CD4-positive, alpha-beta memory T cell (primary cell): ENCODE measurements around the gene SOX2. TPM values are rescaled to one million over a fixed set of nuclear protein-coding genes. Genes with fewer than 3 reads are reported as not detected.

Experiments
- CTCF ChIA-PET: fragments of 350-600 bp; sonication (Branson Sonifier 250); formaldehyde crosslinking; loops from one replicate; lab custom pipeline; 2021; ENCODE audit warnings: inconsistent platforms; ENCODE audit not compliant: partially characterized antibody; lab: Charles Lee
- POLR2A ChIA-PET: fragments of 350-600 bp; sonication (Branson Sonifier 250); formaldehyde crosslinking; loops from one replicate; lab custom pipeline; 2021; ENCODE audit not compliant: partially characterized antibody; lab: Charles Lee
- DNase-seq, 5 donors: peaks; one replicate each; pipeline versions ENCODE4 v3.0.0 to v3.0.0-alpha.2; 2020 to 2022; ENCODE audit warnings: mixed read lengths in 1 of 5
- H3K27ac ChIP-seq: one replicate; pipeline ENCODE4 v1.7.0; 2013; ENCODE audit warnings: low read depth, low read length
- H3K27me3 ChIP-seq: 2 replicates; pipeline ENCODE4 v1.7.0; 2013; ENCODE audit warnings: mild to moderate bottlenecking, low read length, moderate library complexity; ENCODE audit not compliant: insufficient read depth
- H3K36me3 ChIP-seq: 2 replicates; pipeline ENCODE4 v1.7.0; 2013; ENCODE audit warnings: mild to moderate bottlenecking, low read length, moderate library complexity; ENCODE audit not compliant: insufficient read depth
- H3K4me1 ChIP-seq: 2 replicates; pipeline ENCODE4 v1.7.0; 2013; ENCODE audit warnings: mild to moderate bottlenecking, low read length, moderate library complexity; ENCODE audit not compliant: insufficient read depth
- H3K4me3 ChIP-seq, 2 donors: one replicate each; pipeline ENCODE4 v1.7.0; 2013; ENCODE audit warnings: low read length in 2 of 2, mild to moderate bottlenecking in 1 of 2
- H3K9me3 ChIP-seq, 2 donors: one replicate each; pipeline ENCODE4 v1.7.0; 2013; ENCODE audit warnings: low read length in 2 of 2, control low read depth in 1 of 2; ENCODE audit not compliant: control insufficient read depth in 1 of 2
- H3K27ac Mint-ChIP-seq, 7 donors: one replicate each; pipeline ENCODE4 v1.8.0; 2020 to 2021; ENCODE audit warnings: mixed read lengths in 7 of 7, mild to moderate bottlenecking in 6 of 7, inconsistent platforms in 3 of 7, moderate library complexity in 3 of 7
- H3K27me3 Mint-ChIP-seq, 2 donors: one replicate each; pipeline ENCODE4 v1.8.0; 2020 to 2021; ENCODE audit warnings: mixed read lengths in 2 of 2
- H3K36me3 Mint-ChIP-seq, 2 donors: one replicate each; pipeline ENCODE4 v1.8.0; 2020 to 2021; ENCODE audit warnings: mixed read lengths in 2 of 2, inconsistent platforms in 1 of 2, mild to moderate bottlenecking in 1 of 2
- H3K4me1 Mint-ChIP-seq, 4 donors: one replicate each; pipeline ENCODE4 v1.8.0; 2020 to 2021; ENCODE audit warnings: mixed read lengths in 4 of 4, mild to moderate bottlenecking in 1 of 4
- H3K4me3 Mint-ChIP-seq, 8 donors: one replicate each; pipeline ENCODE4 v1.8.0; 2020 to 2021; ENCODE audit warnings: mixed read lengths in 8 of 8, mild to moderate bottlenecking in 7 of 8, moderate library complexity in 6 of 8, inconsistent platforms in 3 of 8
- H3K9me3 Mint-ChIP-seq, 8 donors: one replicate each; pipeline ENCODE4 v1.8.0; 2020 to 2021; ENCODE audit warnings: mixed read lengths in 8 of 8, mild to moderate bottlenecking in 5 of 8, inconsistent platforms in 3 of 8, moderate library complexity in 1 of 8
- intact Hi-C: fragments of 100-400 bp; cut with micrococcal nuclease; formaldehyde crosslinking; loops from one replicate; pipeline ENCODE4 v1.15.1; 2023
- polyA plus RNA-seq, 2 donors: library from polyadenylated mRNA; unstranded; fragments of 300-500 nt; fragmentation: Illumina TruSeq; gene quantifications; one replicate each; pipeline ENCODE4 v1.2.3, GENCODE V29; 2021
- total RNA-seq, 2 experiments: library from RNA; stranded (reverse); gene quantifications; one replicate each; pipeline ENCODE4 v1.2.3, GENCODE V29; 2021

SOX2 gene
- total and polyA plus RNA-seq, 4 experiments from 2014 or later: not detected

DNA sequence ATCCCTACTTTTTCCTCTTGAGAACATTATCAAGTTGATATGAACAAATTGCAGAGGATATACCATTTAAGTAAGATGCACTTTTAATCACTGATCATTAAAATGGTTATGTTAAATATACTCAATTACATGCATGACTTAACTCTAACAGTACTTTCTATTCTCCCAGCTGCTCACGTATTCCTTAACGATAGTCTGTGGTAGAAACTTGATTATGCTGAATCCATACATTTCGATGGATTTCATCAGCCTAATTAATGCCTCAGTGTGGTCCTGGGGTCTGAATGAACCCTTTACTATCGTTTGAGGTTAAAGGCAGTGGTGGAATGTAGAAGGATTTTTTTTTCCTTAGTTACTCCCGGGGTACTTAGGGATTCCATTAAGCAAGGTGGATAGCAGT lies 18.6 kb downstream of the SOX2 start:
- H3K27me3 ChIP-seq: peaks cover 32% of the 10 kb centered on the region
- Mint-ChIP-seq H3K27me3 (peaks cover 53 to 62% of the 10 kb centered on the region in 2 donors), H3K4me3 (no peak overlapping the region), H3K4me1 (peaks cover 9 to 18% (median 12%) of the 10 kb centered on the region in 4 donors), H3K36me3 (peaks cover 1 to 3% of the 10 kb centered on the region in 2 donors), H3K9me3 (peaks cover 7 to 43% (median 28%) of the 10 kb centered on the region in 8 donors), H3K27ac (no peak overlapping the region)
- intact Hi-C loops: no loop called here
- no peak overlapping the region for H3K27ac ChIP-seq
- no peaks in the 10 kb centered on the region for H3K36me3 ChIP-seq
- ChIA-PET POLR2A (no interaction called here), CTCF (no interaction called here)
- DNase-seq: no peak
- H3K9me3 ChIP-seq: no peaks in the 10 kb centered on the region
- H3K4me3 ChIP-seq: no peak overlapping the region
- peaks cover 12% of the 10 kb centered on the region for H3K4me1 ChIP-seq

DNA sequence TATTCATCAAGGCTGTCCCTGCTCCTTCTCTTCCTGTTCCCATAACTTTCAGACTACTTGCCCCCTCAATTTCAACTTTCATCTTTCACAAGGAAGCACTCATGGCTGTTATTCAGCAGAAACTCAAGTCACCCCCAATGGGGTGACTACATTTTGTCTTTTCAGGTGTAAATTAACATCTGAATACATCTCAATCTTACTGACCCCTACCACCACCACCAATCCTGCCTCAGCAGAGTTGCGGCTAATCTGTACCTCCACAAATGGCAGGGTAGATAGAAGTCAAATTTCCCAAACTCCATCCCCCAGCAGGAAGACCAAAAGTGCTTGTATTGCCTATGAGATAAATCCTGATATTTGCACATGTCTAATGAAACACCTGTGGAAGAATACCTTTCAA lies 19.2 kb downstream of the SOX2 start:
- H3K27me3 Mint-ChIP-seq: peaks cover 50 to 59% of the 10 kb centered on the region in 2 donors
- peaks cover 1 to 3% of the 10 kb centered on the region in 2 donors for H3K36me3 Mint-ChIP-seq

DNA sequence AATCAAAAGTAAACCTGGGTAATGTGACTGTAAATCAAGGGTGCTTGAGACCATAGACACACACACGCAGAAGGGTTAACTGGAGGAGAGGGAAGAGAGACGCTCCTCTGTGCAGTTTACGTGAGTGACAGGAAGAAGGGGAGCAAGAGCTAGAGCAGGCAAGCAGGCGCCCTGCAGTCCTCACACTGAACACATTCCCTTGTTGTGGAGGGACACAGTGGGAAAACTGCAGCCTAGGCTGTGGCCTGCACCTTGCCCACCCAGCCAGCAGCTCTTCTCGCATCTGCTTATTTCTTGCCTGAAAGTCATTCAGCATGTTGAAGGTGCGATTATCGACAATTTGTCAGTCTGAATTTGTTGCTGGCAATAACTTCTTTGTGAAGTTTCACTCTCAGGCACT lies 24.2 kb downstream of the SOX2 start:
- Mint-ChIP-seq H3K9me3 (peaks cover 0 to 8% (median 3%) of the 10 kb centered on the region in 8 donors), H3K4me1 (no peaks in the 10 kb centered on the region), H3K27me3 (peaks cover 18 to 19% of the 10 kb centered on the region in 2 donors), H3K27ac (no peak overlapping the region), H3K36me3 (no peaks in the 10 kb centered on the region), H3K4me3 (no peak overlapping the region)
- ChIA-PET CTCF (no interaction called here), POLR2A (no interaction called here)
- Histone ChIP-seq H3K27me3 (peaks cover 3% of the 10 kb centered on the region), H3K27ac (no peak overlapping the region), H3K9me3 (no peaks in the 10 kb centered on the region), H3K4me1 (no peaks in the 10 kb centered on the region), H3K36me3 (no peaks in the 10 kb centered on the region), H3K4me3 (no peak overlapping the region)
- no peak for DNase-seq
- intact Hi-C loops: no loop called here

More for the DNA sequence above, 19.2 kb downstream of the SOX2 start:
- CTCF ChIA-PET: no interaction called here
- Mint-ChIP-seq H3K27ac (peak overlapping the region in 1 of 7 donors; percentile 71), H3K9me3 (peaks cover 7 to 37% (median 24%) of the 10 kb centered on the region in 8 donors), H3K4me1 (peaks cover 8 to 18% (median 11%) of the 10 kb centered on the region in 4 donors), H3K4me3 (no peak overlapping the region)
- DNase-seq: no peak
- intact Hi-C loops: no loop called here
- Histone ChIP-seq H3K27me3 (peaks cover 32% of the 10 kb centered on the region), H3K9me3 (no peaks in the 10 kb centered on the region), H3K36me3 (no peaks in the 10 kb centered on the region), H3K27ac (no peak overlapping the region), H3K4me3 (no peak overlapping the region), H3K4me1 (peaks cover 12% of the 10 kb centered on the region)
- POLR2A ChIA-PET: no interaction called here

DNA sequence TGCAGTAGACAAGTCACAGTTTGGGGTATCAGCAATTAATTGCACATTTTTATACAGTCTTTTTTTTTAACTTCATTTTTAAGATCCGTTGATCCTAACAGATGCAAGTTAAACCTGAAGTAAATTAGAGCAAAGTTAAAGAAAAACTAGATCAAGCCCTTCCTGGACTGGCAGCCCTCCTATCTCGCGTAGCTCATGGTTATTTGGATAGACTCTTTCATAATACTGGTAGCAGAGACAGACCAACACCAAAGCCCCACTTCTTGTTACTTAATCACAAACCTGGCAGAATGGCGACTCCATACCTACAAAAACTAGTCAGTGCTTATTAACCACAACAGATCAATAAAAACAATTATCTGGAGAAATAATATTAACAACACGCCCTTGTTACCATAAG lies 26.8 kb downstream of the SOX2 start:
- POLR2A ChIA-PET: no interaction called here
- intact Hi-C loops: no loop called here
- DNase-seq: no peak
- Histone ChIP-seq H3K36me3 (no peaks in the 10 kb centered on the region), H3K4me3 (no peak overlapping the region), H3K27me3 (no peaks in the 10 kb centered on the region), H3K9me3 (no peaks in the 10 kb centered on the region), H3K27ac (no peak overlapping the region), H3K4me1 (no peaks in the 10 kb centered on the region)
- H3K36me3 Mint-ChIP-seq: no peaks in the 10 kb centered on the region
- no peaks in the 10 kb centered on the region for H3K9me3 Mint-ChIP-seq
- H3K27ac Mint-ChIP-seq: no peak overlapping the region
- H3K4me1 Mint-ChIP-seq: no peaks in the 10 kb centered on the region
- H3K4me3 Mint-ChIP-seq: no peak overlapping the region
- H3K27me3 Mint-ChIP-seq: peaks cover 7 to 8% of the 10 kb centered on the region in 2 donors
- CTCF ChIA-PET: no interaction called here

DNA sequence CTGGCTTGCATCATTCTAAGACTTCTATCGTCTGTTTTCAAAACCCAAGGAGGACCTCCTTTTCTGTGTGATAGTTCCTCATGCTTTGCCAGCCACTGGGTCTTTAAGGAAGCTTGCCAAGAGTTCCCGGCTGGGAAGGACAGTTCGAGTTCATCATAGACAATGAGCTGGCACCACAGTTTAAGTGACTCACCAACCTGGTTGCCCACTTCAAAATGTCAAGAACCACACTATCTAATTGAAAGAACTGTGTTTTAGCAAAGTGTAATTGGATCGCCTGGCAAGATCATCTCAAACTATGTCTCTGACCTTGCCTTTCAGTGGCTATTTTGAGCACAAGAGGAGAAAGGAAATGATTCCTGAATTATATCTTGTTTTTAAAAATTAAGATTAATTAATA lies 27.9 kb downstream of the SOX2 start:
- Histone ChIP-seq H3K27ac (no peak overlapping the region), H3K27me3 (no peaks in the 10 kb centered on the region), H3K4me3 (no peak overlapping the region), H3K4me1 (no peaks in the 10 kb centered on the region), H3K9me3 (no peaks in the 10 kb centered on the region), H3K36me3 (no peaks in the 10 kb centered on the region)
- Mint-ChIP-seq H3K27ac (no peak overlapping the region), H3K27me3 (peaks cover 4 to 5% of the 10 kb centered on the region in 2 donors), H3K36me3 (no peaks in the 10 kb centered on the region), H3K9me3 (no peaks in the 10 kb centered on the region), H3K4me3 (no peak overlapping the region), H3K4me1 (no peaks in the 10 kb centered on the region)
- CTCF ChIA-PET: no interaction called here
- POLR2A ChIA-PET: no interaction called here
- intact Hi-C loops: no loop called here
- no peak for DNase-seq

DNA sequence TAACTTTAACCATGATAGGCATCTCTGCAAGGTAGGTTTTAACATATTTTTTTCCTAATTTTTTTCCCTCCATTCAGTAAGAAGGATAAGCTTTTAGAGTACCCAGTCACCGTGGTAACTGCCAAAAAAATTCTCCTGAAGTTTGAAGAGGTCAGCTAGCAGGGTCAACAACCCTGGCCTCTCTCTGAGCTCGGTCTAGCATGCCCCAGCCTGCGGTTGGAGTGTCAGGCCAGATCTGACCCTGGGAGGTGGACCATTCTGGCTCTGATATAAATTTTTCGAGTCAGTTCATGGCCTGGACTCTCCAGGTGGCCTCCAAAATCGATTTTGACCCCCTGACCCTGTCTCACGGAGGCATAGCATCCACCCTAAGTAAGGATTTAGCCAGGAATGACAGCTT lies 29.7 kb downstream of the SOX2 start:
- H3K27me3 Mint-ChIP-seq: peaks cover 0 to 2% of the 10 kb centered on the region in 2 donors
- Histone ChIP-seq H3K4me1 (no peaks in the 10 kb centered on the region), H3K27ac (no peak overlapping the region), H3K4me3 (no peak overlapping the region), H3K36me3 (no peaks in the 10 kb centered on the region), H3K9me3 (no peaks in the 10 kb centered on the region), H3K27me3 (no peaks in the 10 kb centered on the region)
- intact Hi-C loops: no loop called here
- H3K9me3 Mint-ChIP-seq: peaks cover 0 to 4% (median 0%) of the 10 kb centered on the region in 8 donors
- ChIA-PET POLR2A (interaction anchor here (0.7 kb wide), 1 partner anchor 517 kb away, joined by 3 read pairs; no protein-coding TSS in a partner anchor), CTCF (no interaction called here)
- H3K36me3 Mint-ChIP-seq: no peaks in the 10 kb centered on the region
- no peak overlapping the region for H3K4me3 Mint-ChIP-seq
- DNase-seq: no peak
- H3K27ac Mint-ChIP-seq: no peak overlapping the region
- H3K4me1 Mint-ChIP-seq: no peaks in the 10 kb centered on the region

DNA sequence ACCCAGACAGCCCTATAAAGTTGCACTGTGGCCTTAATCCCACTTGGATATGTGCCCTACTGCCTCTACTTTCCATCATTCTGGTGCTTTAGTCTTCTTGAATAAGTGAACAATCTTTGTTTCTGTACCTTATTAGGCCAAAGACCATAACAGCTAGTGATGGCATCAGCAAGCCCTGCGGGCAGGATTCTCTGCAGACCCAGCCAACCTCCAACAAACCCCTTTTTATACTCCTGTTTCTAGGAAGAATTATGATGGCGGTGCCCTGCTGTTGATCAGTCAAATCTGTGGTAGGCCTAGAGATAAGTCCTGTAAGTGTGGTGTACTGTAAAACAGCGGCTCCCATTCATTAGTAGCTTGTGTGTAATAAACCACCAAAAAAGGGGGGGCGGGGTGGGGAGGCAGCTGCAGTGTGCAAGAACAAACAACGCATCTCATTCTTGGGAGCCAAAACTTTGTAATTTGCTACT lies 40.5 kb downstream of the SOX2 start:
- Histone ChIP-seq H3K27ac (no peak overlapping the region), H3K9me3 (no peaks in the 10 kb centered on the region), H3K4me1 (no peaks in the 10 kb centered on the region), H3K4me3 (no peak overlapping the region), H3K36me3 (no peaks in the 10 kb centered on the region), H3K27me3 (no peaks in the 10 kb centered on the region)
- H3K27me3 Mint-ChIP-seq: peaks cover 0 to 3% of the 10 kb centered on the region in 2 donors
- H3K9me3 Mint-ChIP-seq: peaks cover 0 to 5% (median 0%) of the 10 kb centered on the region in 8 donors
- H3K4me3 Mint-ChIP-seq: no peak overlapping the region
- no peak for DNase-seq
- intact Hi-C loops: no loop called here
- no peak overlapping the region for H3K27ac Mint-ChIP-seq
- CTCF ChIA-PET: no interaction called here
- no peaks in the 10 kb centered on the region for H3K36me3 Mint-ChIP-seq
- POLR2A ChIA-PET: no interaction called here
- no peaks in the 10 kb centered on the region for H3K4me1 Mint-ChIP-seq
